Large intestine (tissue), 3 donors: ENCODE results near the gene PRKCB. TPM values are rescaled to one million over a fixed set of nuclear protein-coding genes. Genes with fewer than 3 reads are reported as not detected.

Experiments used
- DNase-seq, 2 donors: peaks; one replicate each; pipeline versions ENCODE4 v3.0.0 to v3.0.0-alpha.2; 2013
- H3K27ac ChIP-seq: one replicate; pipeline ENCODE4 v1.5.1; 2013; ENCODE audit warnings: low read length
- H3K27me3 ChIP-seq: 2 replicates; pipeline ENCODE4 v1.6.1; 2013; ENCODE audit warnings: low read length; ENCODE audit not compliant: control insufficient read depth, insufficient read depth
- H3K36me3 ChIP-seq: 2 replicates; pipeline ENCODE4 v1.6.1; 2013; ENCODE audit warnings: low read length; ENCODE audit not compliant: control insufficient read depth, insufficient read depth
- H3K4me1 ChIP-seq: one replicate; pipeline ENCODE4 v1.6.1; 2013; ENCODE audit warnings: low read length; ENCODE audit not compliant: control insufficient read depth, insufficient read depth
- H3K4me3 ChIP-seq: one replicate; pipeline ENCODE4 v1.5.1; 2013; ENCODE audit warnings: low read length
- H3K9me3 ChIP-seq: one replicate; pipeline ENCODE4 v1.6.1; 2013; ENCODE audit warnings: mild to moderate bottlenecking, low read depth, low read length, moderate library complexity; ENCODE audit not compliant: control insufficient read depth
- WGBS: methylation state at CpG from one replicate; pipeline ENCODE4 v1.1.5; 2013; ENCODE audit warnings: low lambda C conversion rate; ENCODE audit not compliant: insufficient coverage; 5-methylcytosine and 5-hydroxymethylcytosine counted together
- polyA plus RNA-seq: library from polyadenylated mRNA; unstranded; fragments of 120-200 nt; gene quantifications from one replicate; pipeline ENCODE4 v1.2.1, GENCODE V29; 2013

PRKCB gene
- polyA plus RNA-seq, 1 donor, result 3.1 TPM

GRCh38 chr16:23865853-23866252, 30.1 kb downstream of the PRKCB start:
- no peaks in the 10 kb centered on the region for H3K9me3 ChIP-seq
- no peak overlapping the region for H3K27ac ChIP-seq
- H3K36me3 ChIP-seq, result no peaks in the 10 kb centered on the region
- H3K4me1 ChIP-seq, result no peaks in the 10 kb centered on the region
- H3K27me3 ChIP-seq, result peaks cover 8% of the 10 kb centered on the region
- DNase-seq, result no peak
- no peak overlapping the region for H3K4me3 ChIP-seq
- 50% methylated on average over 1 of the region's 2 CpGs for WGBS

DNA sequence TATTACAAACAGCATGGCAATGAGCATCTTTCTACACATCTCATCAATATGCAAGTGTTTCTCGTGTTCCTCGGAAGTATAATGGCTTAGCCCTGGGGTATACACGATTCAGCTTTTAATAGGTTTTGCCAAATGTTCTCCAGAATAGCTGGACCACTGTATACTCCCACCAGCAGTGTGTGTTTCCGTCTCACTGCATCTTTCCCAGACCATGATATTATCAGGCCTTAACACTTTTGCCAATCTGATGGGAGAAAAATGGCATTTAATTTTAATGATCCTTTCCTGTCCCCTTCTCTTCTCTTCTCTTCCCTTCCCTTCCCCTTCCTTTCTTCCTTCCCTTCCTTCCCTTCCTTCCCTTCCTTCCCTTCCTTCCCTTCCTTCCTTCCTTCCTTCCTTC, 30.8 kb downstream of the PRKCB start:
- no peak overlapping the region for H3K4me3 ChIP-seq
- no peak overlapping the region for H3K27ac ChIP-seq
- WGBS, result no CpG with 5 or more reads among the region's 4 CpGs
- H3K4me1 ChIP-seq, result no peaks in the 10 kb centered on the region
- H3K9me3 ChIP-seq, result no peaks in the 10 kb centered on the region
- no peak for DNase-seq
- no peaks in the 10 kb centered on the region for H3K36me3 ChIP-seq
- H3K27me3 ChIP-seq, result peaks cover 6% of the 10 kb centered on the region

GRCh38 chr16:23867566-23867965, 31.8 kb downstream of the PRKCB start:
- DNase-seq, result no peak
- no peak overlapping the region for H3K4me3 ChIP-seq
- no peak overlapping the region for H3K27ac ChIP-seq
- H3K27me3 ChIP-seq, result peaks cover 6% of the 10 kb centered on the region
- no peaks in the 10 kb centered on the region for H3K9me3 ChIP-seq
- H3K36me3 ChIP-seq, result no peaks in the 10 kb centered on the region
- WGBS, result 88% methylated on average over 1 of the region's 2 CpGs
- H3K4me1 ChIP-seq, result no peaks in the 10 kb centered on the region

DNA sequence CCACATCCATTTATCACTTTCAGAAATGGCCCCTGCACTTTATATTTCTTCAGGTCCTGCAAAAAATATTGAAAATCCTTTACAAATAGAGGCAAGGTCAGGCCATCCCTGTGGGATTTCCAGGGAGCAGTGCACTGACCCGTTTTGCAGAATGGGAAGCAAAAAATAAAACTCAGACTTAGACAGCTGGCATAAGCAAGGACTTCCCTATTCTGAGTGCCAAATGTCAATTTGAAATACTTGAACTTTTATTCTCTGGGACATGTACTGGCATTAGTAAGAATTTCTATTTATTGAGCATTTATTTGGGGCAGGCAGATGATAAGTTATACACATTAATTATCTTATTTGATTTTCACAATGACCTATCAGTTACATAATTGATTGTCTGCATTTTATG, 32.4 kb downstream of the PRKCB start:
- H3K27me3 ChIP-seq, result peaks cover 6% of the 10 kb centered on the region
- H3K36me3 ChIP-seq, result no peaks in the 10 kb centered on the region
- H3K27ac ChIP-seq, result no peak overlapping the region
- WGBS, result no CpG with 5 or more reads among the region's 1 CpG
- DNase-seq, result no peak
- H3K9me3 ChIP-seq, result no peaks in the 10 kb centered on the region
- no peak overlapping the region for H3K4me3 ChIP-seq
- no peaks in the 10 kb centered on the region for H3K4me1 ChIP-seq

DNA sequence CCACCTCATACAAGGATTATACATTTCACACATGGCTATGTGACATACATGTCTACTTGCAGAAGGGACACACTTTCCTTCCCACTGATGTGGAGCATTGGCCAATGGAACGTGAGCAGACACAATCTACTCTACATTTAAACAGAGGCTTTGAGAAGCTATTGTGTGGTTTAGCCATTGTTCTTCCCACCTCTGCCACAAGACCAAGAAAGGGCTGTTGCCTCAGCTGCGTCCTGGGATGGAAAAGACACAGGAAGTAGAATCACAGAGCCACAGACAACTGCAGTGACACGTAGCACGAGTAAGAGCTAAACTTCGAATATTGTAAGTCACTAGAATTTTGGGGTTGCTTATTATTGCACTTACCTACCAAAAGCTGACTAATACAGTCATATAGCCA, 33.3 kb downstream of the PRKCB start:
- Histone ChIP-seq H3K27ac (no peak overlapping the region), H3K9me3 (no peaks in the 10 kb centered on the region), H3K4me3 (no peak overlapping the region), H3K4me1 (no peaks in the 10 kb centered on the region), H3K36me3 (no peaks in the 10 kb centered on the region), H3K27me3 (peaks cover 6% of the 10 kb centered on the region)
- 60% methylated on average over 1 of the region's 5 CpGs for WGBS
- DNase-seq, result no peak

DNA sequence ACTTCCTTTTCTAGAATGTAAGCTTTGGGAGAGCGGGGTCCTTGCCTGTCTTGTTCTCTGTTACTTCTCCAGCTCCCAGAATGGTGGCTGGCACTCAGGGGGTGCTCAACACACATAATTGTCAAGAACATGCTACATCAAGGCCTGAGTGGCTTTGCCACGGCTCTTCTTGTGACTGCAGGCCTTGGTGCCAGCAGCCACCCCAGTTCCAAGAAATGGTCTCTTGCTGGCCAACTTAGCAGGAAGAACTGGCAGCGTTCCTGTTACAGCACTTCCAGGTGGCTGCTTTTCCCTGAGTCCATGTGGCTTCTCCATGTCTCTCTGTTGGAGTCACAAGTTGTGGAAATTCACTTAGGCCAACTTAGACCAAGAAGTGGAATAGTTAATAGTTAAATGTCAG, 36.1 kb downstream of the PRKCB start:
- no peaks in the 10 kb centered on the region for H3K4me1 ChIP-seq
- DNase-seq, result no peak
- no peaks in the 10 kb centered on the region for H3K27me3 ChIP-seq
- no peak overlapping the region for H3K27ac ChIP-seq
- no peaks in the 10 kb centered on the region for H3K9me3 ChIP-seq
- no CpG with 5 or more reads among the region's 3 CpGs for WGBS
- H3K4me3 ChIP-seq, result no peak overlapping the region
- no peaks in the 10 kb centered on the region for H3K36me3 ChIP-seq

DNA sequence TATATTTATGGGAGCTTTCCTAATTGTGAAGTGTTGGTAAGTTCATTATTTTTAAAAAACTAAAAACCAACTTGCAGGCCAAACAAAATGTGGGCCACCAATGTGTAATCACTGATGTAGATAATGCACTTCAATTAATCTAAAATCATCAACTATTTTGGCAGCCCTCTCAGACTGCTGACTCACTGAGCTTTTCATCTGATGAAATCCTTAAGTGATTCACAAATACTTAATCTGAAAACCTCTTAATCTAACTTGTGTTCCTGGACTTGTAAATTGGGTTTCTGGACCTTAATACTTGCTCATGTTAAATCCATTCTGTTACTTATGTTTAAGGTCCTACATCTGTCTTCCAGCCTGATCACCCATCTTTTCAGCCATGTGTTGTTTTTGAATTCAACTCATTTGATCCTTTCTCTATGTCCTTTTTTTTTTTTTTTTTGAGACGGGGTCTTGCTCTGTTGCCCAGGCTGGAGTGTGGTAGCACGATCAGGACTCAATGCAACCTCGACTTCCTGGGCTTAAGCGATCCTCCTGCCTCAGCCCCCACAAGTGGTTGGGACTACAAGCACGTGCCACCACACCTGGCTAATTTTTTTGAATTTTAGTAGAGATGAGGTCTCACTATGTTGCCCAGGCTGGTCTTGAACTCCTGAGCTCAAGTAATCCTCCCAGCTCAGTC, 39.0 kb downstream of the PRKCB start:
- no peak overlapping the region for H3K27ac ChIP-seq
- WGBS, result no CpG with 5 or more reads among the region's 5 CpGs

DNA sequence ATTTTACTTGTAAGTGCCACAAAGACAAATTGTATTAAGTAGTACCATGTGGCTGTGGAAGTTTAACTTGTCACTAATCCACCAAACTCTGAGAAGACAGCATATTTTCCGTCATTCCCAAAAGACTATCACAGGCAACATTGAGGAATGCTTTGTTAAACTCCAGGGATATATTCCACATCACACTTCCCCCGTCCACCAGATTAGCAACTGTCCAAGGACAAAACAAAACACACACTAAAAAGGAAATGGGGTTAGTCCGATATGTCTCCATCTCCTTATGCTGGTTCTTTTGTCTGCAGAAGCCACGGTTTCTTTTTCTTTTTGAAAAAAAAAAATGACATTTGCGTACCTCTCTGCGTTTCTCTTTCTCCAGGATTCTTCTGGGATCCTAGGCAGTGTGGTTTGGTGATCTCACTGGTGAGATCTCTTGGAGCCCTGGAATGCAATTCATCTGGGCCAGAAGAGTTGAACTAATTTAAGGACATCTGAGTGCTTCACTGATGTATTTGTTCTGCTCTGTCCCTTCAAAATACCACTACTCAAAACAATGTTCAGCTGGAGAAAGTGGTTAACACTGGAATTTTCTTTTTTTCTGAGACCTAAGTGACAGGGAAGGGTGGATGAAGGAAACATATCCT, 40.6 kb downstream of the PRKCB start:
- H3K36me3 ChIP-seq, result no peaks in the 10 kb centered on the region
- no CpG with 5 or more reads among the region's 6 CpGs for WGBS
- DNase-seq, result no peak
- H3K4me3 ChIP-seq, result no peak overlapping the region
- H3K9me3 ChIP-seq, result no peaks in the 10 kb centered on the region
- no peaks in the 10 kb centered on the region for H3K4me1 ChIP-seq
- H3K27ac ChIP-seq, result no peak overlapping the region
- H3K27me3 ChIP-seq, result no peaks in the 10 kb centered on the region

More for the DNA sequence above, 39.0 kb downstream of the PRKCB start:
- H3K4me3 ChIP-seq, result no peak overlapping the region
- H3K9me3 ChIP-seq, result no peaks in the 10 kb centered on the region
- no peaks in the 10 kb centered on the region for H3K27me3 ChIP-seq
- DNase-seq, result no peak
- H3K4me1 ChIP-seq, result no peaks in the 10 kb centered on the region
- H3K36me3 ChIP-seq, result no peaks in the 10 kb centered on the region

DNA sequence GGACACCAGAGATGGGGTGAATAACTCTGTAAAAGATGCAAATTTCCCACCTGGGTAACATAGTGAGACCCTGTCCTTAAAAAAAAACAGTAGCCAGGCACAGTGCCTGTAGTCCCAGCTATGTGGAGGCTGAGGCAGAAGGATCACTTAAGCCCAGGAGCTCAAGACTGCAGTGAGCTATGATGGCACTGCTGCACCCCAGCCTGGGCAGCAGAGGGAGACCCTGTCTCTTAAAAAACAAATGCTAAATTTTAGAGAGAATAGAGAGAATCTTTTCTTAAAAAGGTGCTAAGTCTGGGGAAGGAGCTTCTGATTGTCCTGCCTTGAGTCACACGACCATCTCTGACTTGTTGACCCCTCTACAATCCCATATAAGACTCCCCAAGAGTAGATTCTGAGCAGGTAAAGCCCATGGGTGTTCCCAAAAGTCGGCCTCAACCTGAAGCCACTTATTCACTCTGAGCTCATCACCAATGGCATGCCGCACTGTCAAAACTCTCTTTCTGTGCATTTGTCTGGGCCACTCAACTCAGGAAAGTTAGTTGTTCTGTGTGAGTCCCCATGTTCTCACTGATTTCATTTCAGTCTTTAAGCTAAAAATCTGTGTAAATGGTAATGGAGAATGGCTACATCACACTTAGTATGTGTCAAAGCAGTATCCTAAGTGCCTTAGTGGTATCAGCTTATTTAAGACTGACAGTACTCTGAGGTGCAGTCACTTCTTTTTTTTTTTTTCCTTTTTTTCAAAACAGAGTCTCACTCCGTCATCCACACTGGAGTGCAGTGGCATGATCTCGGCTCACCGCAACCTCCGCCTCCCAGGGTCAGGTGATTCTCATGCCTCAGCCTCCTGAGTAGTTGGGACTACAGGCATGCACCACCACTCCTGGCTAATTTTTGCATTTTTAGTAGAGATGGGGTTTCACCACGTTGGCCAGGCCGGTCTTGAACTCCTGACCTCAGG, 41.6 kb downstream of the PRKCB start:
- Histone ChIP-seq H3K4me1 (no peaks in the 10 kb centered on the region), H3K4me3 (no peak overlapping the region), H3K27me3 (no peaks in the 10 kb centered on the region), H3K27ac (no peak overlapping the region), H3K36me3 (no peaks in the 10 kb centered on the region), H3K9me3 (no peaks in the 10 kb centered on the region)
- DNase-seq, result no peak
- WGBS, result 60% methylated on average over 1 of the region's 9 CpGs

DNA sequence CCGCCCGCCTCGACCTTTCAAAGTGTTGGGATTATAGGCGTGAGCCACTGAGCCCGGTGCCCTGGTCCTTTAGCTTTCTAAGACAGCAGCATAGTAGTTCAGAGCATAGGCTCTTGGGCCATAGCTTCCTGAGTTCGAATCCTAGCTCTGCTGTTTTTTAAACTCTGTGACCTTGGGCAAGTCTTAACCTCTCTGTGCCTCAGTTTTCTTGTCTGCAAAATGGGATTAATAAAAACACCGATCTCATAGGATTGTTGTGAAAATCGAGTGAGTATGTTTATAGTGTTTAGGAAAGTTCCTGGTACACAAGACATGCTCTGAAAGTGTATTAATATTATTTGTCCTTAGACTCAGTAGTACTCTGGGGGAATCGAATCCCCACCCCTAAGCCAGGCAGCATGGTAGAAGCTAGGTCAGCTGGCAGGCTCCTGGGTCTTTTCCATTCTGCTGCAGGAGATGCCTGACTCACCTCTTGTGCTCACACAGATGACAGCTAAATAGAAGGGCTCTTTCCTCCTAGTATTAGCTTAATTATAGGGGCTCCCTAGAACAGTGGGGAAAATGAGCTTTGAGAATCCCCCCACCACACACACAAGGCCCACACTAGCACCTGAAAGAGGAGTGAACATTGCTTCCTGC, 44.1 kb downstream of the PRKCB start:
- DNase-seq, result no peak
- WGBS, result no CpG with 5 or more reads among the region's 9 CpGs
- no peak overlapping the region for H3K27ac ChIP-seq

More for the DNA sequence above, 44.1 kb downstream of the PRKCB start:
- Histone ChIP-seq H3K9me3 (no peaks in the 10 kb centered on the region), H3K4me3 (no peak overlapping the region), H3K4me1 (no peaks in the 10 kb centered on the region), H3K27me3 (no peaks in the 10 kb centered on the region), H3K36me3 (no peaks in the 10 kb centered on the region)
